ENCODE results near the gene PDE8A. TPM values are rescaled to one million over a fixed set of nuclear protein-coding genes. Genes with fewer than 3 reads are reported as not detected.
A peak's percentile ranks its signal among the peaks of the same experiment; 100 is the strongest.

PDE8A gene
- total and polyA plus RNA-seq, 2 donors (not counting 1 experiment from before 2014, with no cell fraction given) = 17.7 to 26.3 TPM

GRCh38 chr15:85142312-85142711, 160.7 kb downstream of the PDE8A start:
- DNase-seq (ENCODE audit: low read depth in 2 of 2) = peak; percentile 66 to 70
- Histone ChIP-seq H2AFZ (ENCODE audit: low read length) (no peak overlapping the region), H3K4me1 (ENCODE audit: control insufficient read depth, extremely low read depth, insufficient read depth, low read length) (peaks cover 3% of the 10 kb centered on the region), H3K27ac (ENCODE audit: insufficient read depth, low read length) (no peak overlapping the region), H3K79me2 (ENCODE audit: control insufficient read depth, insufficient read depth, low read length) (no peaks in the 10 kb centered on the region), H3K36me3 (ENCODE audit: control insufficient read depth, insufficient read depth, low read length) (no peaks in the 10 kb centered on the region), H3K4me3 (replicated peaks in 1 of 4; ENCODE audit: control extremely low read depth in 1 of 4, insufficient read depth in 1 of 4, low read depth in 3 of 4, low read length in 4 of 4) (no peak overlapping the region), H3K4me2 (ENCODE audit: extremely low read depth, insufficient read depth, low read length) (no peak overlapping the region), H3K9ac (ENCODE audit: insufficient read depth, low read length) (no peak overlapping the region), H3K27me3 (ENCODE audit: control insufficient read depth, insufficient read depth, low read length) (no peaks in the 10 kb centered on the region), H4K20me1 (ENCODE audit: control insufficient read depth, extremely low read depth, insufficient read depth, low read length) (no peaks in the 10 kb centered on the region), H3K9me3 (ENCODE audit: control insufficient read depth, insufficient read depth, low read depth, low read length) (no peaks in the 10 kb centered on the region)
- TF ChIP-seq CTCF (conservative IDR thresholded peaks at IDR 0.05 in 1 of 2, IDR thresholded peaks at IDR 0.05 in 1 of 2; ENCODE audit: low read depth in 1 of 2, low read length in 2 of 2) (no peak), EZH2 (IDR thresholded peaks at IDR 0.05; ENCODE audit: low read length, missing control alignments) (no peak)

- Histone ChIP-seq H3K79me2 (ENCODE audit: control insufficient read depth, insufficient read depth, low read length) (no peaks in the 10 kb centered on the region), H3K4me1 (ENCODE audit: control insufficient read depth, extremely low read depth, insufficient read depth, low read length) (no peaks in the 10 kb centered on the region), H4K20me1 (ENCODE audit: control insufficient read depth, extremely low read depth, insufficient read depth, low read length) (no peaks in the 10 kb centered on the region), H3K4me2 (ENCODE audit: extremely low read depth, insufficient read depth, low read length) (no peak overlapping the region), H3K27ac (ENCODE audit: insufficient read depth, low read length) (no peak overlapping the region), H3K9ac (ENCODE audit: insufficient read depth, low read length) (no peak overlapping the region), H3K4me3 (replicated peaks in 1 of 4; ENCODE audit: control extremely low read depth in 1 of 4, insufficient read depth in 1 of 4, low read depth in 3 of 4, low read length in 4 of 4) (no peak overlapping the region), H3K9me3 (ENCODE audit: control insufficient read depth, insufficient read depth, low read depth, low read length) (no peaks in the 10 kb centered on the region), H3K27me3 (ENCODE audit: control insufficient read depth, insufficient read depth, low read length) (no peaks in the 10 kb centered on the region), H3K36me3 (ENCODE audit: control insufficient read depth, insufficient read depth, low read length) (no peaks in the 10 kb centered on the region), H2AFZ (ENCODE audit: low read length) (no peak overlapping the region)
- DNase-seq (ENCODE audit: low read depth in 2 of 2) = peak in 1 of 2 donors; percentile 28
- TF ChIP-seq CTCF (conservative IDR thresholded peaks at IDR 0.05 in 1 of 2, IDR thresholded peaks at IDR 0.05 in 1 of 2; ENCODE audit: low read depth in 1 of 2, low read length in 2 of 2) (no peak), EZH2 (IDR thresholded peaks at IDR 0.05; ENCODE audit: low read length, missing control alignments) (no peak)
Measured at GRCh38 chr15:85149465-85150129, 167.9 kb downstream of the PDE8A start.

- Histone ChIP-seq H3K4me3 (replicated peaks in 1 of 4; ENCODE audit: control extremely low read depth in 1 of 4, insufficient read depth in 1 of 4, low read depth in 3 of 4, low read length in 4 of 4) (no peak overlapping the region), H2AFZ (ENCODE audit: low read length) (no peak overlapping the region), H3K9me3 (ENCODE audit: control insufficient read depth, insufficient read depth, low read depth, low read length) (no peaks in the 10 kb centered on the region), H3K27ac (ENCODE audit: insufficient read depth, low read length) (no peak overlapping the region), H3K4me1 (ENCODE audit: control insufficient read depth, extremely low read depth, insufficient read depth, low read length) (no peaks in the 10 kb centered on the region), H4K20me1 (ENCODE audit: control insufficient read depth, extremely low read depth, insufficient read depth, low read length) (no peaks in the 10 kb centered on the region), H3K27me3 (ENCODE audit: control insufficient read depth, insufficient read depth, low read length) (no peaks in the 10 kb centered on the region), H3K4me2 (ENCODE audit: extremely low read depth, insufficient read depth, low read length) (no peak overlapping the region), H3K36me3 (ENCODE audit: control insufficient read depth, insufficient read depth, low read length) (no peaks in the 10 kb centered on the region), H3K79me2 (ENCODE audit: control insufficient read depth, insufficient read depth, low read length) (no peaks in the 10 kb centered on the region), H3K9ac (ENCODE audit: insufficient read depth, low read length) (no peak overlapping the region)
- TF ChIP-seq EZH2 (IDR thresholded peaks at IDR 0.05; ENCODE audit: low read length, missing control alignments) (no peak), CTCF (conservative IDR thresholded peaks at IDR 0.05 in 1 of 2, IDR thresholded peaks at IDR 0.05 in 1 of 2; ENCODE audit: low read depth in 1 of 2, low read length in 2 of 2) (no peak)
- DNase-seq (ENCODE audit: low read depth in 2 of 2) = no peak
Measured at GRCh38 chr15:85150130-85150480, 168.4 kb downstream of the PDE8A start.
